Effector memory CD8-positive, alpha-beta T cell (primary cell): ENCODE measurements around the gene TERT.
"Not testable (repeated sequence)": the region's sequence is repeated elsewhere in the genome, so short reads cannot be mapped to it uniquely, and the experiment has no call there.

Source experiments
- ATAC-seq: fragments of 150-1000 bp; cut with Tn5 transposase; replicated peaks from 2 replicates; pipeline ENCODE4 v1.10.0; 2021; ENCODE audit warnings: mild to moderate bottlenecking, moderate library complexity
- DNase-seq, 3 experiments: peaks; one replicate each; pipeline ENCODE4 v3.0.0; 2021
- H3K27ac Mint-ChIP-seq, 2 donors: one replicate each; pipeline ENCODE4 v1.8.0; 2022; ENCODE audit warnings: mild to moderate bottlenecking in 2 of 2, mixed read lengths in 2 of 2, moderate library complexity in 2 of 2
- H3K27me3 Mint-ChIP-seq, 2 donors: one replicate each; pipeline ENCODE4 v1.8.0; 2022; ENCODE audit warnings: mixed read lengths in 2 of 2
- H3K36me3 Mint-ChIP-seq: one replicate; pipeline ENCODE4 v1.8.0; 2022; ENCODE audit warnings: mild to moderate bottlenecking, moderate library complexity, mixed read lengths; ENCODE audit not compliant: insufficient read depth
- H3K4me1 Mint-ChIP-seq, 2 donors: one replicate each; pipeline ENCODE4 v1.8.0; 2022; ENCODE audit warnings: low read depth in 2 of 2, mixed read lengths in 2 of 2
- H3K4me3 Mint-ChIP-seq, 2 donors: one replicate each; pipeline ENCODE4 v1.8.0; 2022; ENCODE audit warnings: mild to moderate bottlenecking in 2 of 2, mixed read lengths in 2 of 2, moderate library complexity in 2 of 2
- H3K9me3 Mint-ChIP-seq, 2 donors: one replicate each; pipeline ENCODE4 v1.8.0; 2022; ENCODE audit warnings: mixed read lengths in 2 of 2

TERT gene

DNA sequence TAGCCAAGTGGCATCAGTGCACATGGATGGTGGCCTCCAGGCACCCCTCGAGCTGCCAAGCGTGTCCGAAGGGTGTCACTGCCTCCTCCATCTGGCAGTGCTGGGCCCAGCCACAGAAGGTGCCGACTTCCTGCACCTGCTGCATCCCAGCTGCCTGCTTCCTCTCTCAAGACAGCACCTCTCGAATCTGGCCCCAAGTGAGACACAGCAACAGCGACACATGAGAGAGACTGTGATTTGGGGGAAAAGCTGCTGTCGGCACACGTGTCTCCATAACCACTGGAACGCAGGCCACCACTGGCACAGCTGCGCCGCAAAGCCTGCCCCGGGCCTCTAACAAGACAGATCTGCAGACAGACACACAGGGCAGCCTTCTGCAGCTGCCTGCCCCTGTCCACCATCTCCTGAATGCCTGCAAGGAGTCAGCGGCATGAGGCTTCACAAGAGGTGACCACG lies 41.3 kb upstream of the TERT start:
- Mint-ChIP-seq H3K27ac (no peak overlapping the region), H3K4me1 (peaks cover 14 to 19% of the 10 kb centered on the region in 2 donors), H3K4me3 (peak overlapping the region in 1 of 2 donors; percentile 23), H3K36me3 (peaks cover 53% of the 10 kb centered on the region), H3K27me3 (no peaks in the 10 kb centered on the region), H3K9me3 (no peaks in the 10 kb centered on the region)
- no peak for DNase-seq
- no peak for ATAC-seq

DNA sequence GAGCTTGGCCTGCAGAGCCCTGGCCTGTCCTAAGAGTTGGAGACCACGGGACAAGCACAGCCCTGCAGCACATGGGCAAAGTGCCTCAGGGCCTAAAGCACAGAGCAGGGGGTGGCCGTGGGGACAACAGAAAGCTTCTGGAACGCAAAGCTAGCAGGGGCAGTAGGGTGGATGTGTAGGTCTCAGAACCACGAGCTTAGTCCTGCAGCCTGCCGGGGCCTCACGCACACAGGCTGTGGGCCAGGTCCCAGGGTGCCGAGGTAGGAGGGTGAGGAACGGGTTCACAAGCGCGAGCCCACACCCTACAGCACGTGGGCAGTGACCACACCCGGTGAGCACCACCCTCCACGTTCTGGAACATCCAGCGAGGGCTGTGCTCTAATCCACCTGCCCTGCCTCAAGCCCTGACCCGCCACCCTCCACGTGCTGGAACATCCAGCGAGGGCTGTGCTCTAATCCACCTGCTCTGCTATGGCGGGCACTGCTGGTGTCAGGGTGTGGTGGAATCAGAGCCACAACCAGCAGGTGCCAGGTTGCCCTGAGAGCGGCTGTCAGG lies 40.8 kb upstream of the TERT start:
- Mint-ChIP-seq H3K27ac (no peak overlapping the region), H3K36me3 (peaks cover 48% of the 10 kb centered on the region), H3K27me3 (no peaks in the 10 kb centered on the region), H3K9me3 (no peaks in the 10 kb centered on the region), H3K4me3 (peak overlapping the region in 1 of 2 donors; percentile 23), H3K4me1 (peaks cover 14 to 19% of the 10 kb centered on the region in 2 donors)
- DNase-seq (no peak), ATAC-seq (no peak)

DNA sequence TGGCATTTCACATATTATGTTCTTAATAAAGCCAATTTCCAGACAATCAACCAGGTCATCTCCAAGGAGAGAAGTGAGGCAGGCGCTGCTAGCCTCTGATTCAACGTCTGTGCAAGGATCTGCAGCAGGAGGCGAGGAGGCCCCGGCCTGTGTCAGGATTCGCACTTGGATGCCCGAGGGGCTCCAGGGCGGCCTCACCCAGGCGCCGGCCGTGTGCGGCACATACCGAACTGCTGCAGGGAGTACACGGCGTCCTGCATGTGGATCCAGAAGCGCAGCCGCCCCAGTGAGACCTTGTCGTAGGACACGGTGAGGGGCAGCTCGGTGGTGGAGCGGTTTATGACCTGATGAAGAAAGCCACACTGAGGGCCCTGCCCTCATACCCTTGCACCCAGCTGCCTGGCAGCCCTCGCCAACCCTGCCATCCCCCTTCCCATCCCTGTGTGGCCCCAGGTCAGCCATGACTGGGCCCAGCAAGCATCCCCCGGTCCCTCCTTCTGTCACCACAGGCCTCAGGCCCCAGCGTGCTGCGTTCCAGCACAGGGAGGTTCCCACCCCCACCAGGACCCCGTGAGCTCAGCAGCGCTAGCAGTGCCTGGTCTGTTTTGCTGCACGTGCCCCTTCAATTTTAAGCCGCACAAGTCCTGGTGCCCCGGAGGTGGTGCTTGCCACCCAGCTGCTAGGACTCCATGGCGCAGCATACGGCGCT lies 40.1 kb upstream of the TERT start:
- Mint-ChIP-seq H3K9me3 (no peaks in the 10 kb centered on the region), H3K36me3 (peaks cover 41% of the 10 kb centered on the region), H3K4me3 (no peak overlapping the region), H3K4me1 (peaks cover 14% of the 10 kb centered on the region in 2 donors), H3K27me3 (no peaks in the 10 kb centered on the region), H3K27ac (no peak overlapping the region)
- ATAC-seq (no peak), DNase-seq (no peak)

DNA sequence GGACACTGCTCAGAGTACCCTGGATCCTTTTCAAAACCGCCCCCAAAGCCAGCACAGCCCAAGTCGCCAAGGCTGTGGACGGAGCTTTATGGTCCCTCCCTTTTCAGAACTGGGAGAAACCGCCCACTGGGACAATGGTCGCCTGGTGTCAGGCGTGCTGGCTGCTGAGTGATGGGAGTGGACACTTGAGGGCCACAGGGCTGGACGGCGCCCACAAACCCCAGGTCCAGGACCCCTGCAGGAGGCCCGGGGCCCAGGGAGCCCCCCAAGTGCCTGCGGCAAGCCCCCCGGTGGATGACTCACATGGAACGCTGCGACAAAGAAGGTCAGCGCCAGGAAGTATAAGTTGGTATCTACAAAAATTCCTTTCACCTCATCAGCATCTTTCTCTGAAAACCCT lies 39.1 kb upstream of the TERT start:
- Mint-ChIP-seq H3K27me3 (no peaks in the 10 kb centered on the region), H3K4me3 (no peak overlapping the region), H3K4me1 (peaks cover 13 to 14% of the 10 kb centered on the region in 2 donors), H3K36me3 (peaks cover 40% of the 10 kb centered on the region), H3K9me3 (no peaks in the 10 kb centered on the region), H3K27ac (no peak overlapping the region)
- ATAC-seq (no peak), DNase-seq (no peak)

DNA sequence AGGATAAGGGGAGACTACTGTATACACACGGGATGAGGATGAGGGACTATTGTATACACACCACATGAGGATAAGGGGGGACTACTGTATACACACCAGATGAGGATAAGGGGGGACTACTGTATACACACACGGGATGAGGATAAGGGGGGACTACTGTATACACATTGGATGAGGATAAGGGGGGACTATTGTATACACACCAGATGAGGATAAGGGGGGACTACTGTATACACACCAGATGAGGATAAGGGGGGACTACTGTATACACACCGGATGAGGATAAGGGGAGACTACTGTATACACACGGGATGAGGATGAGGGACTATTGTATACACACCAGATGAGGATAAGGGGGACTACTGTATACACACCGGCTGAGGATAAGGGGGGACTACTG lies 38.4 kb upstream of the TERT start:
- not testable (repeated sequence) for H3K27ac Mint-ChIP-seq, DNase-seq, H3K4me3 Mint-ChIP-seq, H3K9me3 Mint-ChIP-seq, H3K27me3 Mint-ChIP-seq, ATAC-seq
- Mint-ChIP-seq H3K4me1 (peaks cover 20% of the 10 kb centered on the region in 2 donors), H3K36me3 (peaks cover 35% of the 10 kb centered on the region)

DNA sequence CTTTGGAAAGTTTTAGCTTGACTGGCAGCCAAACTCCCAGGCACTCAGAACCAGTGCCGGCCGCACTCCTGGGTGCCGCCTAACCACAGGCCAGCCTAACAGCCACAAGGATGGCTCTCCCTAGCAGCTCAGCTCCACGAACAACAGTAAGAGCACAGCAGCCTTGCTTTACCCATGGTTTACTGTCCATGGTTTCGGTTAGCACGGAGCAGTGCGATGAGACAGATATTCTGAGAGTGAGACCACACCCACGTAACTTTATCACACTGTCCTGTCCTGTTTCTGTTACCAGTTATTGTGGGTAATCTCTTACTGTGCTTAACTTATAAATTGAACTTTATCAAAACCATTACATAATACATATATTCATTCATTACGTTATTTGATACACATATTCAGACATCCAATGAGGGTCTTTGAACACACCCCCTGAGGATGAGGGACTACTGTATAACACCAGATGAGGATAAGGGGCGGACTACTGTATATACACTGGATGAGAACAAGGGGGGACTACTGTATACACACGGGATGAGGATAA lies 37.7 kb upstream of the TERT start:
- ATAC-seq: no peak
- no peak overlapping the region for H3K27ac Mint-ChIP-seq
- H3K27me3 Mint-ChIP-seq: no peaks in the 10 kb centered on the region
- H3K36me3 Mint-ChIP-seq: peaks cover 27% of the 10 kb centered on the region
- no peak overlapping the region for H3K4me3 Mint-ChIP-seq
- no peaks in the 10 kb centered on the region for H3K9me3 Mint-ChIP-seq
- DNase-seq: no peak
- H3K4me1 Mint-ChIP-seq: peaks cover 19 to 24% of the 10 kb centered on the region in 2 donors

DNA sequence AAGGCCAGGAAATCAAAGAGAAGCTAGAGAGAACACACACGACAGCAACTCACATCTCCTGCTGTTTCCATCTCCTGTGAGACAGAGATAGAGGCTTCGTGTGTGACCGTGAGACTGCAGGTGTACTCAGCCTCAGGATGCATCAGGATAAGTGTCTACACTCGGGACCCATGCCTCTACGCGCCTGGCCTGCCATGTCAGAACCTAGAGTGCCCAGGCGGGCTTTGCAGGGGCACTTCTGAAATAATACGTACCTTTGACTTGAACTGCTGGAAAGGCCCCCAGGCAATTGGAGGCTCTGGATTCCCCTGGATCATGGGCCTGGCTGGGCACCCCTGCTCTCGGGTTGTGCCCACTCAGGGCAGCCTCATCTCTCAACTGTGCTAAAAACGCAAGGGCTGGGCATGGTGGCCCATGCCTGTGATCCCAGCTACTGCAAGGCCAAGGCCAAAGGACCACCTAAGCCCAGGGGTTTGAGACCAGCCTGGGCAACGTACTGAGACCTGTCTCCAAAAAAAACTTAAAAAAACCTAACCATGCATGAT lies 37.1 kb upstream of the TERT start:
- no peak overlapping the region for H3K4me3 Mint-ChIP-seq
- ATAC-seq (no peak), DNase-seq (no peak)
- H3K27me3 Mint-ChIP-seq: no peaks in the 10 kb centered on the region
- H3K9me3 Mint-ChIP-seq: no peaks in the 10 kb centered on the region
- H3K27ac Mint-ChIP-seq: no peak overlapping the region
- H3K36me3 Mint-ChIP-seq: peaks cover 21% of the 10 kb centered on the region
- H3K4me1 Mint-ChIP-seq: peaks cover 19 to 30% of the 10 kb centered on the region in 2 donors

DNA sequence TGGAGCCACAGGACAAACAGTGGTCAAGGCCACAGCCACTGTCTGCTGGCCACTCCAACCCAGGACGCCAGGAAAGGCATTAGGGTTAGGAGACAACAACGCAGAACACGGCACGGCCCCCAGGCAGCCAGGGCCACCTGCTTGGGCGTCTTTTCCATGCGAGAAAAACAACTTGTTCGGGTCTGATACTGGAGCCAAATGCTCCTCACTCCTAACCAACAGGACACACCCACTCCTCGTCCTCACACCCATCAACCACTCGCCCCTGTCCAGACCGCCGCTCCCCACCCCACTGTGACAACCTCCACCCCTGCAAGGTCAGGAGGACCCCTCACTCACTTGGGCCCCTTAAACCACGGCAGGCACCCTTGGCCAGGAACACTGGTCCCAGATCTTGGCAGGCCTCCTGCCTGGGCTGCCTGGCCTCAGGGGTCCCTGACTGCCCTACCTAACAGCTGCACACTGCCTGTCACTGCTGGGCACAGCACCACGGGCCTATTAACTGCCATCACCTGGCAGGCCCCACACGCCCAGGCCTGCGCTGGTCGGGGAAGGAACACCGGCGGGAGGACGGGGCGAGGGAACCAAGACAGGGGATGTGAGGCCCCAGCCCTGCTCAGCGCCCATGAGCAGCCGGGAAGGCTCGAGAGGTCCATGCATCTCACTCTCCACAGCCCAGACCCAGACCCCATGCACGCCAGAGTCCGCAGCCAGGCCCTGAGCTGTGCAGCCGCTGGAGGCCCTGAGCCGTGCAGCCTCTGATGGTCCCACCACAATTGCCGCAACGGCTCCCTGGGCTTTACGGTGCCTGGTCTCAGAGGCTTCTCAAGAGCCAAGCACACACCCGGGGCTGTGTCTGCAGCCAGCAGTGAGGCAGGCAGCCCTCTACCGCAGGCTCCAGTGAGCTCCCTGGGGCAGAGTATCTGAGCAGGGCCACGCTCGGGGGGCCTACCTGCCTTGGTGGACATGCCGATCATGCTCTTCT lies 36.3 kb upstream of the TERT start:
- H3K4me3 Mint-ChIP-seq: no peak overlapping the region
- no peaks in the 10 kb centered on the region for H3K27me3 Mint-ChIP-seq
- H3K27ac Mint-ChIP-seq: no peak overlapping the region
- ATAC-seq (no peak), DNase-seq (no peak)
- peaks cover 14 to 33% of the 10 kb centered on the region in 2 donors for H3K4me1 Mint-ChIP-seq
- H3K9me3 Mint-ChIP-seq: no peaks in the 10 kb centered on the region
- H3K36me3 Mint-ChIP-seq: peaks cover 13% of the 10 kb centered on the region

DNA sequence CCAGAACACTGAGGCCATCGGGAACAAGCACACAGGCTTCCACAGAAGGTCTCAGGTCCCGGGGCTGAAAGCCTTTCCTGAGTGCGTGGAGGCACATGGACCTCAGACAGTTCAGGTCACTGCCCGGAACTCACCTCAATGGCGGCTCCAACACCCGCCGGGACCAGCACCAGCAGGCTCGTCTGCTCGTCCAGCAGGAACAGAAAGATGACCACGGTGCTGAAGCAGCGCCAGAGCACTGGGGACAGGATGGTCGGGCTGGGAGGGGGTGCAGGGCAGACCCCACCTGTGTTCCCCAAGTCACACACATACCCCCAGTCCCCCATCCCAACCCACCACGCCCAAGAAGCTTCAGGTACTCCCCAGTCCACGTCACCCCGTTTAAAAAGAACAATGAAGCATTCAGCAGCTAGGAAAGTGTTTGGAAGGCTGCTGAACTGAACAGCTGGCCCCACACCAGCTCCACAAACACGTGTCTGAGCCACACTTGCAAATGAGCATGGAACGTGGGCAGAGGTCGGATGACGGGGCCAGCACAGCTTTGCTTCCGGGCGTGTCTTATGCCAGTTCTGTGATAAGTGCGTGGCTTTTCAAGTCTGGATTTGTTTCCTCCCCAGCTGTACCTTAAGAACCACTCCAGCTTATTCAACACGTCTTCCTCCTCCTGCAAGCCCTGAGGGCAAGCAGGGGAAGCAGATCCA lies 35.4 kb upstream of the TERT start:
- ATAC-seq (no peak), DNase-seq (no peak)
- no peak overlapping the region for H3K4me3 Mint-ChIP-seq
- H3K36me3 Mint-ChIP-seq: peaks cover 9% of the 10 kb centered on the region
- H3K9me3 Mint-ChIP-seq: no peaks in the 10 kb centered on the region
- H3K27me3 Mint-ChIP-seq: no peaks in the 10 kb centered on the region
- peaks cover 8 to 33% of the 10 kb centered on the region in 2 donors for H3K4me1 Mint-ChIP-seq
- no peak overlapping the region for H3K27ac Mint-ChIP-seq

DNA sequence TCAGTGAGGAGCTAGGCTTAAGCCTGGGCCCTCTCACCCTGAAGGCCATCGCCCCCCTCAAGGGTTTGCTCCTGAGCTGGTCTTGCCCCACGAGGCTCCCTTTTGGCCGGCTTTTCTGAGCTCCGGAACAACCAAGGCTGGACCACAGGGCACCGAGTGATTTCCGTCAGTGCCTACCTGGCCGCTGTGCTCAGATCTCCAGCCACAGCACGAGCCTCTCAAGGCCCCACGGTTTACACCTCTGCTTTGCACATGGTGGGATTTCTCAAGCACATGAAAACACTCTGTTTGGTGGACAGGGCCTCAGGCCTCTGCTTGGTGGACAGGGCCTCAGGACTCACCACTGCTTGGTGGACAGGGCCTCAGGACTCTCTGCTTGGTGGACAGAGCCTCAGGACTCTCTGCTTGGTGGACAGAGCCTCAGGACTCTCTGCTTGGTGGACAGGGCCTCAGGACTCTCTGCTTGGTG lies 34.3 kb upstream of the TERT start:
- ATAC-seq: no peak
- DNase-seq: no peak
- H3K4me3 Mint-ChIP-seq: no peak overlapping the region
- H3K4me1 Mint-ChIP-seq: peaks cover 6 to 33% of the 10 kb centered on the region in 2 donors
- no peaks in the 10 kb centered on the region for H3K27me3 Mint-ChIP-seq
- H3K27ac Mint-ChIP-seq: peak overlapping the region; percentile 3 to 86
- H3K36me3 Mint-ChIP-seq: peaks cover 4% of the 10 kb centered on the region
- H3K9me3 Mint-ChIP-seq: no peaks in the 10 kb centered on the region

DNA sequence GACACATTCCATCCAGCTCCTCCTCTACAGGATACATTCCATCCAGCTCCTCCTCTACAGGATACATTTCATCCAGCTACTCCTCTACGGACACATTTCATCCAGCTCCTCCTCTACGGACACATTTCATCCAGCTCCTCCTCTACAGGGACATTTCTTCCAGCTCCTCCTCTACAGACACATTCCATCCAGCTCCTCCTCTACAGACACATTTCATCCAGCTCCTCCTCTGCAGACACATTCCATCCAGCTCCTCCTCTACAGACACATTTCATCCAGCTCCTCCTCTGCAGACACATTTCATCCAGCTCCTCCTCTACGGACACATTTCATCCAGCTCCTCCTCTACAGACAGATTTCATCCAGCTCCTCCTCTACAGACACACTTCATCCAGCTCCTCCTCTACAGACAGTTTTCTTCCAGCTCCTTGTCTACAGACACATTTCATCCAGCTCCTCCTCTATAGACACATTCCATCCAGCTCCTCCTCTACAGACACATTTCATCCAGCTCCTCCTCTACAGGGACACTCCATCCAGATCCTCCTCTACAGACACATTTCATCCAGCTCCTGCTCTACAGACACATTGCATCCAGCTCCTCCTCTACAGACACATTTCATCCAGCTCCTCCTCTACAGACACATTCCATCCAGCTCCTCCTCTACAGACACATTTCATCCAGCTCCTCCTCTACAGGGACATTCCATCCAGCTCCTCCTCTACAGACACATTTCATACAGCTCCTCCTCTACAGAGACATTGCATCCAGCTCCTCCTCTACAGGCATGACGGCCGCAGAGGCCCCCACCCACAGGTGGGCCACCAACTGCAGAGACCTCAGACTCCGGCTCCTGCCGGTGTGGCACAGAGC lies 33.6 kb upstream of the TERT start:
- H3K27me3 Mint-ChIP-seq, DNase-seq, H3K36me3 Mint-ChIP-seq, ATAC-seq, H3K9me3 Mint-ChIP-seq, H3K4me3 Mint-ChIP-seq: not testable (repeated sequence)
- peaks cover 6 to 33% of the 10 kb centered on the region in 2 donors for H3K4me1 Mint-ChIP-seq
- H3K27ac Mint-ChIP-seq: peak overlapping the region; percentile 3 to 86
